SH-SY5Y (cell line): ENCODE results near the gene MYO1B.

Experiments used
- GATA2 ChIP-seq: IDR thresholded peaks from 2 replicates; pipeline ENCODE4 v1.6.1; 2011; ENCODE audit warnings: mild to moderate bottlenecking, low read depth, low read length
- GATA3 ChIP-seq: IDR thresholded peaks from 2 replicates; pipeline ENCODE4 v1.6.1; 2011; ENCODE audit warnings: low read depth, mild to moderate bottlenecking, low read length, moderate library complexity

DNA sequence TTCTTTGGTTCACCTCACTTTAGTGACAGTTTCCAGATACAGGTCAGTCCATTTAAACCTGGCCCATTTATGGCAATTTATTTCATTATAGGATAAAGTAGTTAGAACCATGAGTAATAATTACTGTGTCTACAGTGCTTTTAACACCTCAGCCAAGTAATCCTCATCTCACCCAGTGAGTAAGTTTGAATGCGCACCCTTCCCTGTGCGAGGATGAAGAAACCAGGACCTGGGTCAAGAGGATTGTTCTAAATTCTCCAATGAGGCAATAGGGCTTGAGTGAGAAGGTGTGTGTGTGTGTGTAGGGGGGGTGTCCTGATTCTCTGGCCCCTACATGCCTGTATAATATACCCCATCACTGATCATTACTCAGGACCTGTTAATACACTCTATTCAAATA, 854 bp upstream of the MYO1B start:
- no peak for TF ChIP-seq GATA2
- TF ChIP-seq GATA3: no peak
